PC-9 (cell line): ENCODE results near the gene IFT57. TPM values are rescaled to one million over a fixed set of nuclear protein-coding genes. Genes with fewer than 3 reads are reported as not detected.

Experiments used
- BruUV-seq: library from RNA; stranded (reverse); fragments of 400-500 nt; replicated peaks from 2 replicates; lab custom pipeline; 2021; lab: Mats Ljungman, UMichigan
- CTCF ChIA-PET: fragments of 300-600 bp; sonication (Branson Sonifier 250); formaldehyde crosslinking; loops from one replicate; lab custom pipeline; 2022; ENCODE audit warnings: antibody characterized with exemption; lab: Charles Lee
- POLR2A ChIA-PET: fragments of 300-600 bp; sonication (Branson Sonifier 250); formaldehyde crosslinking; loops from one replicate; lab custom pipeline; 2022; ENCODE audit warnings: antibody characterized with exemption; ENCODE audit not compliant: unreplicated experiment; lab: Charles Lee
- DNase-seq, 2 experiments: peaks; one replicate each; pipeline versions ENCODE4 v3.0.0 to v3.0.0-alpha.2; 2015 to 2022; ENCODE audit warnings: mixed read lengths in 1 of 2
- H2AFZ ChIP-seq: fragments of 200-600 bp; sonication (generic); 2 replicates; pipeline ENCODE4 v1.8.1; 2017; ENCODE audit warnings: antibody characterized with exemption
- H3F3A ChIP-seq: fragments of 200-600 bp; sonication (generic); 2 replicates; pipeline ENCODE4 v1.8.1; 2017; ENCODE audit warnings: antibody characterized with exemption, mild to moderate bottlenecking, low read depth; ENCODE audit not compliant: insufficient read depth
- H3K27ac ChIP-seq: fragments of 200-600 bp; sonication (generic); 2 replicates; pipeline ENCODE4 v1.6.1; 2016; ENCODE audit warnings: mixed run types
- H3K27me3 ChIP-seq: fragments of 200-600 bp; sonication (generic); 2 replicates; pipeline ENCODE4 v1.6.1; 2016; ENCODE audit warnings: low read depth, mixed run types; ENCODE audit not compliant: insufficient read depth
- H3K36me3 ChIP-seq: fragments of 200-600 bp; sonication (generic); 2 replicates; pipeline ENCODE4 v1.6.1; 2016; ENCODE audit warnings: low read depth, mixed run types
- H3K4me1 ChIP-seq: fragments of 200-600 bp; sonication (generic); replicated peaks from 2 replicates; pipeline ENCODE4 v1.6.1; 2016; ENCODE audit warnings: mixed run types; ENCODE audit not compliant: insufficient read depth
- H3K4me2 ChIP-seq: fragments of 200-600 bp; sonication (generic); 2 replicates; pipeline ENCODE4 v1.6.1; 2017; ENCODE audit warnings: mixed run types
- H3K4me3 ChIP-seq: fragments of 200-600 bp; sonication (generic); 2 replicates; pipeline ENCODE4 v1.6.1; 2016; ENCODE audit warnings: mixed run types
- H3K79me2 ChIP-seq: fragments of 200-600 bp; sonication (generic); 2 replicates; pipeline ENCODE4 v1.6.1; 2017; ENCODE audit warnings: low read depth, mixed run types
- H3K9me2 ChIP-seq: fragments of 200-600 bp; sonication (generic); 2 replicates; pipeline ENCODE4 v1.8.1; 2017; ENCODE audit warnings: mild to moderate bottlenecking; ENCODE audit not compliant: insufficient read depth
- H3K9me3 ChIP-seq: fragments of 200-600 bp; sonication (generic); 2 replicates; pipeline ENCODE4 v1.8.1; 2016; ENCODE audit warnings: low read depth; ENCODE audit not compliant: insufficient read depth
- H4K20me1 ChIP-seq: fragments of 200-600 bp; sonication (generic); 2 replicates; pipeline ENCODE4 v1.8.1; 2017; ENCODE audit not compliant: insufficient read depth
- CTCF ChIP-seq: fragments of 200-600 bp; sonication (generic); conservative IDR thresholded peaks from 2 replicates; pipeline ENCODE4 v1.6.1; 2017; ENCODE audit warnings: mixed run types, antibody characterized with exemption, mild to moderate bottlenecking, moderate library complexity
- EZH2 ChIP-seq: fragments of 200-600 bp; sonication (generic); IDR thresholded peaks from 2 replicates; pipeline ENCODE4 v1.8.0; 2017; ENCODE audit warnings: antibody characterized with exemption, low read depth
- intact Hi-C: fragments of 100-400 bp; cut with micrococcal nuclease; formaldehyde crosslinking; loops from one replicate; pipeline ENCODE4 v1.10.0; 2022; ENCODE audit not compliant: unreplicated experiment
- total RNA-seq: library from RNA; stranded (reverse); gene quantifications from 2 replicates; pipeline ENCODE4 v1.2.3, GENCODE V29; 2021

Gene IFT57
- total RNA-seq, 1 experiment from 2014 or later, result 55.2 TPM

- no peaks in the 10 kb centered on the region for H3K4me1 ChIP-seq
- H3K36me3 ChIP-seq, result peaks cover 18% of the 10 kb centered on the region; the same call in 1 of the 2 replicates
- no peak overlapping the region for H3K4me2 ChIP-seq
- no peaks in the 10 kb centered on the region for H3K79me2 ChIP-seq
- no peak overlapping the region for H3K27ac ChIP-seq
- no peaks in the 10 kb centered on the region for H3K27me3 ChIP-seq
- BruUV-seq, result no TSS peak
- TF ChIP-seq CTCF (no peak), EZH2 (no peak)
- H3K9me2 ChIP-seq, result no peaks in the 10 kb centered on the region
- H3F3A ChIP-seq, result no peaks in the 10 kb centered on the region
- H2AFZ ChIP-seq, result no peak overlapping the region
- CTCF ChIA-PET, result no interaction called here
- intact Hi-C loops, result no loop called here
- H3K4me3 ChIP-seq, result no peak overlapping the region
- no peak for DNase-seq
- no peaks in the 10 kb centered on the region for H4K20me1 ChIP-seq
- peaks cover 11% of the 10 kb centered on the region for H3K9me3 ChIP-seq
- POLR2A ChIA-PET, result no interaction called here
Observed at GRCh38 chr3:108191394-108191793, 30.8 kb downstream of the IFT57 start.

DNA sequence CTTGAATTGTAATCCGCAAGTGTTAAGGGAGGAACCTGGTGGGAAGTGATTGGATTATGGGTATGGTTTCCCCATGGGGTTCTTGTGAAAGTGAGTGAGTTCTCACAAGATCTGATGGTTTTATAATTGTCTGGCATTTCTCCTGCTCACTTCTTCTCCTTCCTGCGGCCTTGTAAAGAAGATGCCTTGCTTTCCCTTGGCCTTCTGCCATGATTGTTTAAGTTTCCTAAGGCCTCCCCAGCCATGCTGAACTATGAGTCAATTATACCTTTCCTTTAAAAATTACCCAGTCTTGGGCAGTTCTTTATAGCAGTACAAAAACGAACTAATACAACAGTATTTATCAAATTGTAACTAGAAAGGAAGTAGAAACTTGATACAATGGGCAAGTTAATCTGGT is 31.9 kb downstream of the IFT57 start:
- CTCF ChIA-PET, result no interaction called here
- no peaks in the 10 kb centered on the region for H3F3A ChIP-seq
- no TSS peak for BruUV-seq
- no peaks in the 10 kb centered on the region for H3K9me2 ChIP-seq
- H3K4me1 ChIP-seq, result no peaks in the 10 kb centered on the region
- H4K20me1 ChIP-seq, result no peaks in the 10 kb centered on the region
- H3K4me3 ChIP-seq, result no peak overlapping the region
- H3K79me2 ChIP-seq, result no peaks in the 10 kb centered on the region
- intact Hi-C loops, result no loop called here
- peaks cover 18% of the 10 kb centered on the region; the same call in 1 of the 2 replicates for H3K36me3 ChIP-seq
- peaks cover 10% of the 10 kb centered on the region for H3K9me3 ChIP-seq
- POLR2A ChIA-PET, result no interaction called here
- H2AFZ ChIP-seq, result no peak overlapping the region
- H3K4me2 ChIP-seq, result no peak overlapping the region
- DNase-seq, result no peak
- no peak for TF ChIP-seq EZH2
- no peak for TF ChIP-seq CTCF
- no peak overlapping the region for H3K27ac ChIP-seq
- no peaks in the 10 kb centered on the region for H3K27me3 ChIP-seq

GRCh38 chr3:108189440-108189839 is 32.8 kb downstream of the IFT57 start:
- no peak overlapping the region for H3K4me3 ChIP-seq
- no peak for DNase-seq
- intact Hi-C loops, result no loop called here
- no TSS peak for BruUV-seq
- H3F3A ChIP-seq, result no peaks in the 10 kb centered on the region
- H3K36me3 ChIP-seq, result peaks cover 11% of the 10 kb centered on the region; the same call in 1 of the 2 replicates
- ChIA-PET POLR2A (interaction anchor here (0.7 kb wide), 1 partner anchor 154 kb away, joined by 4 read pairs; no protein-coding TSS in a partner anchor), CTCF (no interaction called here)
- no peaks in the 10 kb centered on the region for H3K27me3 ChIP-seq
- H3K27ac ChIP-seq, result no peak overlapping the region
- TF ChIP-seq EZH2 (no peak), CTCF (no peak)
- H3K4me1 ChIP-seq, result no peaks in the 10 kb centered on the region
- H3K79me2 ChIP-seq, result no peaks in the 10 kb centered on the region
- no peak overlapping the region for H3K4me2 ChIP-seq
- peaks cover 1% of the 10 kb centered on the region for H3K9me3 ChIP-seq
- no peaks in the 10 kb centered on the region for H3K9me2 ChIP-seq
- H2AFZ ChIP-seq, result no peak overlapping the region
- no peaks in the 10 kb centered on the region for H4K20me1 ChIP-seq
